ENCODE data around the gene DLG5. TPM values are rescaled to one million over a fixed set of nuclear protein-coding genes. Genes with fewer than 3 reads are reported as not detected.

Gene DLG5
- polyA plus RNA-seq, 1 of the 3 experiments (the other 2 are of a cell fraction) = 31.3 TPM

DNA sequence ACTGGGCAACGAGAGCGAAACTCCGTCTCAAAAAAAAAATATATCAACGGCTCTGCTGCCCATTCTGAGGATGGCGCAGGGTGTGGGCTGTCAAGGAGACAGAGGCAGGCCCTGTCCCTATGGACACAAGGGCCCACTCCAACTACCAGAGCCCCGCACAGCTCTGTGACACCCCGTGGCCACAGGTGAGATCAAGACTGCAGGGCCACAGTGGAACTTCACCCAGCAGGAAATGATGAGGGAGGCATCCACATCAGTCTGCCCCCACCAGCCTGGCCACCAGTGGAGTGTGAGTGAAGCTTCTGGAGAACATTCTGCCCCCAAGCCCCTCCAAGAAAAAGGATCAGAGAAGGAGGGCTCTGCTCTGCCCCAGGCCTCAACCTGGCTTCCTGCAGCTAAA, 136.7 kb downstream of the DLG5 start:
- Histone ChIP-seq H3K36me3 (replicated peaks in 1 of 2; ENCODE audit: control insufficient read depth in 1 of 2, insufficient read depth in 2 of 2, low read length in 1 of 2) (peaks cover 32 to 59% of the 10 kb centered on the region in 2 experiments), H3K4me1 (ENCODE audit: control insufficient read depth in 1 of 2, insufficient read depth in 2 of 2, low read depth in 1 of 2, low read length in 1 of 2) (peaks cover 0 to 4% of the 10 kb centered on the region in 2 experiments; a peak in 2 of 4 replicates), H3F3A (replicated peaks; ENCODE audit: insufficient read depth) (no peaks in the 10 kb centered on the region), H3K9ac (no peak overlapping the region), H3K4me2 (no peak overlapping the region), H3K9me2 (no peaks in the 10 kb centered on the region), H3K27me3 (ENCODE audit: insufficient read depth) (no peaks in the 10 kb centered on the region), H3K4me3 (ENCODE audit: low read depth in 2 of 2, low read length in 1 of 2) (no peak overlapping the region), H3K9me3 (no peaks in the 10 kb centered on the region), H2AFZ (ENCODE audit: low read depth) (no peak overlapping the region), H3K27ac (ENCODE audit: low read depth in 2 of 2, low read length in 1 of 2) (no peak overlapping the region), H4K20me1 (ENCODE audit: insufficient read depth) (no peaks in the 10 kb centered on the region), H3K79me2 (ENCODE audit: insufficient read depth) (no peaks in the 10 kb centered on the region)
- ChIA-PET POLR2A (no interaction called here), CTCF (interaction anchor here (1.1 kb wide), 1 partner anchor 9 kb away, joined by 3 read pairs; no protein-coding TSS in a partner anchor)
- 98% methylated on average over 7 of the region's 7 CpGs for WGBS (ENCODE audit: low lambda C conversion rate)
- TF ChIP-seq, protein P1, sequence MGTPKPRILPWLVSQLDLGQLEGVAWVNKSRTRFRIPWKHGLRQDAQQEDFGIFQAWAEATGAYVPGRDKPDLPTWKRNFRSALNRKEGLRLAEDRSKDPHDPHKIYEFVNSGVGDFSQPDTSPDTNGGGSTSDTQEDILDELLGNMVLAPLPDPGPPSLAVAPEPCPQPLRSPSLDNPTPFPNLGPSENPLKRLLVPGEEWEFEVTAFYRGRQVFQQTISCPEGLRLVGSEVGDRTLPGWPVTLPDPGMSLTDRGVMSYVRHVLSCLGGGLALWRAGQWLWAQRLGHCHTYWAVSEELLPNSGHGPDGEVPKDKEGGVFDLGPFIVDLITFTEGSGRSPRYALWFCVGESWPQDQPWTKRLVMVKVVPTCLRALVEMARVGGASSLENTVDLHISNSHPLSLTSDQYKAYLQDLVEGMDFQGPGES (IDR thresholded peaks at IDR 0.05; ENCODE audit: low read depth, low read length) = no peak
- no peak for TF ChIP-seq GATA2 (CRISPR knock-in tag; IDR thresholded peaks at IDR 0.05)
- no peak for TF ChIP-seq MXI1 (IDR thresholded peaks at IDR 0.05; ENCODE audit: low read depth, low read length)
- no peak for TF ChIP-seq SIN3A (IDR thresholded peaks at IDR 0.05; ENCODE audit: borderline replicate concordance, low read depth, low read length)
- no peak for TF ChIP-seq FOSL2 (IDR thresholded peaks at IDR 0.05; ENCODE audit: borderline replicate concordance, low read depth)
- no peak for TF ChIP-seq RAD21 (IDR thresholded peaks at IDR 0.05; ENCODE audit: low read length)
- TF ChIP-seq EP300 (IDR thresholded peaks at IDR 0.05; ENCODE audit: borderline replicate concordance in 1 of 2, low read depth in 1 of 2, low read length in 1 of 2) = no peak
- no peak for DNase-seq

DNA sequence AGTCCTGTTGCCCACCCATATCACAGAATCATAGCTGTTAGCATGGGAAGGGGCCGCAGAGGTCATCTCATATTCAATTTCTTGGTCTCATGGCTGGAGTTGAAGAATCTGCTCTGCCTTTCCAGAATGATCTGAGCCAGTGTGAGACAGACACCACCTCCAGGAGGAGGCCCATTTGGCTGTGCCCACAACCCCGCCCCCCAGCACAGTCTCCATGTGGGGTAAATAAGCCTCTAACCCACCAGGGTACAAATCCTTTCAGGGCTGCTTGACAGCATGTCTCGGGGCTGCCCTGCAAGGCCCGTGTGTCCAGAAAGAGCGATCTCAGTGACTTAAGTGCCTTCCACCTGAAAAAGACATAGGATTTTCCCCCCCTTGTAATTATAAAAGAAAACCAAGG, 137.5 kb downstream of the DLG5 start:
- Histone ChIP-seq H3F3A (replicated peaks; ENCODE audit: insufficient read depth) (no peaks in the 10 kb centered on the region), H3K9me2 (no peaks in the 10 kb centered on the region), H3K4me2 (no peak overlapping the region), H3K27me3 (ENCODE audit: insufficient read depth) (no peaks in the 10 kb centered on the region), H3K36me3 (replicated peaks in 1 of 2; ENCODE audit: control insufficient read depth in 1 of 2, insufficient read depth in 2 of 2, low read length in 1 of 2) (peaks cover 29 to 51% of the 10 kb centered on the region in 2 experiments), H3K4me3 (ENCODE audit: low read depth in 2 of 2, low read length in 1 of 2) (no peak overlapping the region), H3K27ac (ENCODE audit: low read depth in 2 of 2, low read length in 1 of 2) (no peak overlapping the region), H3K4me1 (ENCODE audit: control insufficient read depth in 1 of 2, insufficient read depth in 2 of 2, low read depth in 1 of 2, low read length in 1 of 2) (peaks cover 0 to 4% of the 10 kb centered on the region in 2 experiments; a peak in 2 of 4 replicates), H3K79me2 (ENCODE audit: insufficient read depth) (no peaks in the 10 kb centered on the region), H3K9ac (no peak overlapping the region), H3K9me3 (no peaks in the 10 kb centered on the region), H2AFZ (ENCODE audit: low read depth) (no peak overlapping the region), H4K20me1 (ENCODE audit: insufficient read depth) (no peaks in the 10 kb centered on the region)
- CTCF ChIA-PET = interaction anchor here (0.8 kb wide), 1 partner anchor 16 kb away, joined by 3 read pairs; no protein-coding TSS in a partner anchor
- POLR2A ChIA-PET = no interaction called here
- no peak for DNase-seq
- 100% methylated on average over 4 of the region's 5 CpGs for WGBS (ENCODE audit: low lambda C conversion rate)
- TF ChIP-seq, protein P2, sequence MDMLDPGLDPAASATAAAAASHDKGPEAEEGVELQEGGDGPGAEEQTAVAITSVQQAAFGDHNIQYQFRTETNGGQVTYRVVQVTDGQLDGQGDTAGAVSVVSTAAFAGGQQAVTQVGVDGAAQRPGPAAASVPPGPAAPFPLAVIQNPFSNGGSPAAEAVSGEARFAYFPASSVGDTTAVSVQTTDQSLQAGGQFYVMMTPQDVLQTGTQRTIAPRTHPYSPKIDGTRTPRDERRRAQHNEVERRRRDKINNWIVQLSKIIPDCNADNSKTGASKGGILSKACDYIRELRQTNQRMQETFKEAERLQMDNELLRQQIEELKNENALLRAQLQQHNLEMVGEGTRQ (IDR thresholded peaks at IDR 0.05; ENCODE audit: borderline replicate concordance, low read depth, low read length) = no peak
- TF ChIP-seq YY1 (IDR thresholded peaks at IDR 0.05; ENCODE audit: low read depth) (no peak), RXRA (IDR thresholded peaks at IDR 0.05; ENCODE audit: borderline replicate concordance, low read depth) (no peak), SIN3A (IDR thresholded peaks at IDR 0.05; ENCODE audit: borderline replicate concordance, low read depth, low read length) (no peak), FOXM1 (IDR thresholded peaks at IDR 0.05; ENCODE audit: low read depth) (no peak), MEF2A (IDR thresholded peaks at IDR 0.05; ENCODE audit: borderline replicate concordance, low read depth) (no peak), FOXJ3 (CRISPR knock-in tag; IDR thresholded peaks at IDR 0.05) (no peak), MXI1 (IDR thresholded peaks at IDR 0.05; ENCODE audit: low read depth, low read length) (no peak), RFX5 (IDR thresholded peaks at IDR 0.05; ENCODE audit: low read length) (no peak), EP300 (IDR thresholded peaks at IDR 0.05; ENCODE audit: borderline replicate concordance in 1 of 2, low read depth in 1 of 2, low read length in 1 of 2) (no peak), SMC3 (IDR thresholded peaks at IDR 0.05; ENCODE audit: low read depth, low read length) (no peak), RCOR1 (IDR thresholded peaks at IDR 0.05; ENCODE audit: low read length) (no peak), EZH2phosphoT487 (IDR thresholded peaks at IDR 0.05; ENCODE audit: borderline replicate concordance, low read depth) (no peak)
- TF ChIP-seq, protein P3, sequence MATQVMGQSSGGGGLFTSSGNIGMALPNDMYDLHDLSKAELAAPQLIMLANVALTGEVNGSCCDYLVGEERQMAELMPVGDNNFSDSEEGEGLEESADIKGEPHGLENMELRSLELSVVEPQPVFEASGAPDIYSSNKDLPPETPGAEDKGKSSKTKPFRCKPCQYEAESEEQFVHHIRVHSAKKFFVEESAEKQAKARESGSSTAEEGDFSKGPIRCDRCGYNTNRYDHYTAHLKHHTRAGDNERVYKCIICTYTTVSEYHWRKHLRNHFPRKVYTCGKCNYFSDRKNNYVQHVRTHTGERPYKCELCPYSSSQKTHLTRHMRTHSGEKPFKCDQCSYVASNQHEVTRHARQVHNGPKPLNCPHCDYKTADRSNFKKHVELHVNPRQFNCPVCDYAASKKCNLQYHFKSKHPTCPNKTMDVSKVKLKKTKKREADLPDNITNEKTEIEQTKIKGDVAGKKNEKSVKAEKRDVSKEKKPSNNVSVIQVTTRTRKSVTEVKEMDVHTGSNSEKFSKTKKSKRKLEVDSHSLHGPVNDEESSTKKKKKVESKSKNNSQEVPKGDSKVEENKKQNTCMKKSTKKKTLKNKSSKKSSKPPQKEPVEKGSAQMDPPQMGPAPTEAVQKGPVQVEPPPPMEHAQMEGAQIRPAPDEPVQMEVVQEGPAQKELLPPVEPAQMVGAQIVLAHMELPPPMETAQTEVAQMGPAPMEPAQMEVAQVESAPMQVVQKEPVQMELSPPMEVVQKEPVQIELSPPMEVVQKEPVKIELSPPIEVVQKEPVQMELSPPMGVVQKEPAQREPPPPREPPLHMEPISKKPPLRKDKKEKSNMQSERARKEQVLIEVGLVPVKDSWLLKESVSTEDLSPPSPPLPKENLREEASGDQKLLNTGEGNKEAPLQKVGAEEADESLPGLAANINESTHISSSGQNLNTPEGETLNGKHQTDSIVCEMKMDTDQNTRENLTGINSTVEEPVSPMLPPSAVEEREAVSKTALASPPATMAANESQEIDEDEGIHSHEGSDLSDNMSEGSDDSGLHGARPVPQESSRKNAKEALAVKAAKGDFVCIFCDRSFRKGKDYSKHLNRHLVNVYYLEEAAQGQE (IDR thresholded peaks at IDR 0.05; ENCODE audit: low read depth, low read length) = no peak
- TF ChIP-seq, protein P4, sequence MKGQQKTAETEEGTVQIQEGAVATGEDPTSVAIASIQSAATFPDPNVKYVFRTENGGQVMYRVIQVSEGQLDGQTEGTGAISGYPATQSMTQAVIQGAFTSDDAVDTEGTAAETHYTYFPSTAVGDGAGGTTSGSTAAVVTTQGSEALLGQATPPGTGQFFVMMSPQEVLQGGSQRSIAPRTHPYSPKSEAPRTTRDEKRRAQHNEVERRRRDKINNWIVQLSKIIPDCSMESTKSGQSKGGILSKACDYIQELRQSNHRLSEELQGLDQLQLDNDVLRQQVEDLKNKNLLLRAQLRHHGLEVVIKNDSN (IDR thresholded peaks at IDR 0.05; ENCODE audit: borderline replicate concordance, low read depth) = no peak
